Central memory CD4-positive, alpha-beta T cell (primary cell): ENCODE results near the gene ALG12.

Experiments used
- DNase-seq: peaks from one replicate; pipeline ENCODE4 v3.0.0; 2022

Gene ALG12

GRCh38 chr22:49945042-49945794 is 27.0 kb upstream of the ALG12 start:
- peak; percentile 65 for DNase-seq

GRCh38 chr22:49944399-49944891 is 26.2 kb upstream of the ALG12 start:
- no peak for DNase-seq

GRCh38 chr22:49943771-49944398 is 25.6 kb upstream of the ALG12 start:
- no peak for DNase-seq

GRCh38 chr22:49943405-49943765 is 25.1 kb upstream of the ALG12 start:
- DNase-seq, result no peak

GRCh38 chr22:49942565-49943404 is 24.5 kb upstream of the ALG12 start:
- no peak for DNase-seq

GRCh38 chr22:49941507-49942316 is 23.5 kb upstream of the ALG12 start:
- DNase-seq, result no peak

GRCh38 chr22:49938565-49939136 is 20.4 kb upstream of the ALG12 start:
- no peak for DNase-seq

GRCh38 chr22:49937758-49938564 is 19.7 kb upstream of the ALG12 start:
- no peak for DNase-seq

- no peak for DNase-seq
Observed at GRCh38 chr22:49936973-49937757, 18.9 kb upstream of the ALG12 start.

GRCh38 chr22:49936018-49936972 is 18.1 kb upstream of the ALG12 start:
- DNase-seq, result peak; percentile 91

- no peak for DNase-seq
Observed at GRCh38 chr22:49935561-49935960, 17.3 kb upstream of the ALG12 start.

GRCh38 chr22:49934891-49935557 is 16.8 kb upstream of the ALG12 start:
- DNase-seq, result peak; percentile 74

- peak; percentile 27 for DNase-seq
Observed at GRCh38 chr22:49934160-49934890, 16.1 kb upstream of the ALG12 start.

- no peak for DNase-seq
Observed at GRCh38 chr22:49933236-49934159, 15.3 kb upstream of the ALG12 start.

- DNase-seq, result peak; percentile 33
Observed at GRCh38 chr22:49930596-49931412, 12.6 kb upstream of the ALG12 start.
